Esophagus mucosa (tissue), 1 donor: ENCODE results near the gene IL17B. TPM values are rescaled to one million over a fixed set of nuclear protein-coding genes. Genes with fewer than 3 reads are reported as not detected.

Experiments
- ATAC-seq: fragments of 200-7000 bp; cut with Tn5 transposase; one replicate; pipeline ENCODE4 v1.9.1; 2020
- total RNA-seq: library from RNA; stranded (reverse); gene quantifications from one replicate; pipeline ENCODE4 v1.2.4, GENCODE V29; 2023
- donor health status: DM: yes; HTN: yes; CAD: no.

IL17B gene
- total RNA-seq, 1 donor from 2014 or later, result 0.28 TPM

DNA sequence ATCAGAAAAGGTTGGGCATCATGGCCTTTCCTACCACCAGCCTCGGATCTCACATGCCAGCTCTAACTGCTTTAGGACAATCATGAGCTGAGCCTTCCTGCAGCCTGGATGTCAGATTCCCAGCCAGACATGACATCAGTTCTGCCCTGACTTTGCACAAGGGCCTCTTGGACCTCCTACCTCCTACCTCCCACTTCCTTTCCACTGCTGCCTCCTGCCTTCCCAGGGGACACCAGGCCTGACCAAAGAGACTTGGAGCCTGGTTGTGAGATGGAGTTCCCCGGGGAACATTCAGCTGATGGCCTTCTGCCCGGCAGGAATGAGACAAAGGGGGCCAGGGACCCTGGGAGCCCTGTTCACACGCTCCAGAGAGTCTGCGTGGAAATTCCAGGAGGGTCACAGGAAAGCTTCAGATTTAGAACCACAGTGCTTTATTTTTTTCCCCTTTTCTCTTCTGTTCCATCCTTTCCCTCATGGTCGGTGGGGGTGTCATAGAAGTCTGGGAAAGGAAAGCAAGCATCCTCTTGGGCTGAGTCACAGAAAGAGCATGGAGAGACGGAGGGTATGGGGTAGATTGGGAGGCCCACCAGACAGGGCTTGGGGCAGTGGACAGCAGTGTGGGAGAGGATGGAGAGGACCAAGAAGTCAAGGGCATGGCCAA, 35.4 kb upstream of the IL17B start:
- no peak for ATAC-seq

DNA sequence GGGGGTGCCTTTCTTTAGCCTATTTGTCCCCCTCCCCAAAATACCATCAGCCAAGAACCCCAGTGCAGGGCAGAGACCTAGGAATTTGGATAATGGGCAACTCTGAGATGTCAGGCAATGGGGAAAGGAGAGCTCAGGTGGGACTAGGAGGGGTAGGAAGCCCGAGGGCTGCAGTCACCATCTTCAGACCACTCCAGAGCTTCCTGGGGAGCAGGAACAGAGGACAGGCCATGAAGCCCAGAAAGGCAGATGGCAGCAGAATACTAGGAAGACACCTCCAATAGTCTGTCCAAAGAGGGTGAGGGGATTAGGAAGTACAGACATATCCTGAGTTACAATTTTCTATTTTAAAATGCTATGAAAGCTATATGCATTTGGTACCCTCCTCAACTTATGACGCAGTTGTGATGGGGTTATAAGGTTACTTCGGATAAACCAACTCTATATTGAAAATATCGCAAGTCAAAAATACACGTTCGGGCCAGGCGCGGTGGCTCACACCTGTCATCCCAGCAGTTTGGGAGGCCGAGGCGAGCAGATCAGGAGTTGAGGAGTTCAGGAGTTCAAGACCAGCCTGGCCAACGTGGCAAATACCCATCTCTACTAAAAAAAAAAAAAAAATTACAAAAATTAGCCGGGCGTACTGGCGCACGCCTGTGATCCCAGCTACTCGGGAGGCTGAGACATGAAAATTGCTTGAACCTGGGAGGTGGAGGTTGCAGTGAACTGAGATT, 34.6 kb upstream of the IL17B start:
- no peak for ATAC-seq

DNA sequence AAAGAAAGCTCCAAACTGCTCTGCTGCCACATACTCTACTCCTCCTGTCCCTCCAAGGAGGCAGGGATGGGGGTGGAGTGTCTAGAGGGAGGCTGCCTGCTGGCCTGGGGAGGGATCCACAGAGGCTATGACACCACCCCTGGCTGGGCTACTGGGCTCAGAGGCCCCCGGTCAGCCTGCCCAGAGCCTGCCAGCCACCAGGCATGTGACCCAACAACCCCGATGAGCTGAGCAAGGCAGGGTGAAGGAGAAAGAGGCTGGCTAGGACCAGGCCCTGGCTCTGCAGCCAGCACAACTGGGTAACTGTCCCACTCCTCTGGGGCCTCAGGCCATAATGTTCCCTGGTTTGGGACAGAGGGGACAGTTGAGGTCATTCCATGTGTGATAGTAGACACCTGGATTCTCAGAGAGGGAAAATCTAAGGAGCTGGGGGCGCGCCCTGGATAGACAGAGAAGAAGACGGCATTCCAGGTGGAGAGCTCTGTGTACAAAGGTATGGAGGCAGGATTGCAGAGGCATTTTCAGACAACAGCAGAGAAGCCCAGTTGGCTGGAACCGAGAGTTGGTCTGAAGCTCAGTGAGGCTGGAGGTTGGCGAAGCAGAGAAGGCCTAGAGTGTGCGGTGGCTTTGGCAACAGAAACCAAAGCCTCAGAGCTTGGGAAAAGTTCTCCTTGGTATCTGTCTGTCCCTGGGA, 33.8 kb upstream of the IL17B start:
- ATAC-seq, result peak; percentile 31

DNA sequence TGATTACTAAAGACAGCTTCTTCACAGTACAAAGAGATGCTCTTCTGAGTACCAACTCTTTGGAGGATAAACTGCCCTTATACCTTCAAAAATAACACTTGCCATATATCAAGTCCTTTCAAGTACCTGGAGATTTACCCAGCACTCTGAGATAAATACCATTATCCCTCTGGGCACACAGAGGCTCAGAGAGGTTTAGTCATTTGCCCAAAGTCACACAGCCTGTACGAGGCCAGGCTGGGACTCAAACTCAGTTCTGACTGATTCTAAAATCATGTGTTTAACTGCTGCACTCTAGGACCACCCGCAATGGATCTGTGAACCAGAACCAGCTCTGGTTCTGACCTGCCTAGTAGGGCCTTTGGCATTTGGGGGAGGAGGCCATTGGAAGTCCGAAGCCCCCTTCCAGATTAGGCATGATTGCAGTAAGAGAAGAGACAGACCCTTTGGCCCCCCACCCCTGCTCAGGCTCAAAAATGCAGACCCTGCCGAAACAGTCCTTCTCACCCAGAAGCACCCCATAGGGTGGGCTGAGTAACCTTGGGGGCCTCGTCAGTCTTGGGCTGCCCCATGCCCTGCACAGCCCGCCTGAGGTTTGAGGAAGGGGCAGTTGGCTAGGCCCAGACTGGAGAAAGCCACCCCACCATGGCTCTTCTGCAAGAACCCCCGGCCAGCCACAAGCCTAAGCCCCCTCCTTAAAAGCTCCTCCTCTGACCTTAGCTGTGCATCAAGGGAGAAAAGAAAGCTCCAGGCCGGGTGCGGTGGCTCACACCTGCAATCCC, 32.8 kb upstream of the IL17B start:
- ATAC-seq, result no peak

DNA sequence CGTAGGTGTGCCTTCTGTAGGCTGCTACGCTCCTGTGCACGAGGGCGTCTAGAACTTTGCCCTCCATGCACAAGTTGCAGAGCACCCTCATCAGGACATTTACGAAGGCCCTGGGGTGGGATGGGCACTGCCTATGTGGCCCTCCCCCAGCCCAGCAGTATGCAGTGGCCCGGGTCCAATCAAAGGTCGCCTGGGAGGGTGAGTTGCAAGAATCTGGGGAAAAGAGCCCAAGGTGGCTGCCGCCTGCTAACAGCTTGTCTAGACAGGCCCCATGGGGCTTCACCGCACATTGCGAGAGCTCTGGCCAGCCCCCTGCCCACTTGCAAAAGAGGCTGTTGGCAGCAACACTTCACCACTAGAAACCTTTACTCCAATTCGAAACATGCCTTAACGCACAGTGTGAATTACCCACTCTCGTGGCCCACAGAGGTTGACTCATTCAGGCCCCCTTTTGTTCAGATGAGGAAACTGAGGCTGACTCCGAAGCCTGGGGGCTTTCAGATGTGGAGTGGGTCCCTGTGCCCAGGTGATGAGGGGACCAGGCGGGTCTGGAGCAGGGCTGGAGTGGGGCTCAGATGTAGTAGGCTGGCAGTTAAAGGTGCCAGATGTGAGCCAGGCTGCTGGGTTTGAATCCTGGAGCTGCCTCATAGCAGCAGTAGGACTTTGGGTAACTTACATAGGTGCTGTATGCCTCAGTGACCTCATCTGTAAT, 31.8 kb upstream of the IL17B start:
- no peak for ATAC-seq

DNA sequence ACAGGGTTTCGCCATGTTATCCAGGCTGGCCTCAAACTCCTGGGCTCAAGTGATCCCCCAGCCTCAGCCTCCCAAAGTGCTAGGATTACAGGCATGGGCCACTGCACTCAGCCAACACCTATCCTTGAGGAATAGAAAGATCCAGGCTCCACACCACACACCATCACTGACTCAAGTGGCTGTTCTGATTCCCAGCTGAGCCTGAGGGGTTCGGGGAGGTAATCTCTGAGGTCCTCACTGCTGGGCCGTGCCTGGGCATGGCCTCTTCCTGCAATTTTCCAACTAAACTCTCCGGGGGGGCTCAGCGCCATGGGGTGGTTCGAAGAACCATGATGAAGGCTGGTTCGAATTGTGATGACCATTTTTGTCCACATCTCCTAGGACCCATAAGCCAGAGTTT, 31.0 kb upstream of the IL17B start:
- no peak for ATAC-seq

DNA sequence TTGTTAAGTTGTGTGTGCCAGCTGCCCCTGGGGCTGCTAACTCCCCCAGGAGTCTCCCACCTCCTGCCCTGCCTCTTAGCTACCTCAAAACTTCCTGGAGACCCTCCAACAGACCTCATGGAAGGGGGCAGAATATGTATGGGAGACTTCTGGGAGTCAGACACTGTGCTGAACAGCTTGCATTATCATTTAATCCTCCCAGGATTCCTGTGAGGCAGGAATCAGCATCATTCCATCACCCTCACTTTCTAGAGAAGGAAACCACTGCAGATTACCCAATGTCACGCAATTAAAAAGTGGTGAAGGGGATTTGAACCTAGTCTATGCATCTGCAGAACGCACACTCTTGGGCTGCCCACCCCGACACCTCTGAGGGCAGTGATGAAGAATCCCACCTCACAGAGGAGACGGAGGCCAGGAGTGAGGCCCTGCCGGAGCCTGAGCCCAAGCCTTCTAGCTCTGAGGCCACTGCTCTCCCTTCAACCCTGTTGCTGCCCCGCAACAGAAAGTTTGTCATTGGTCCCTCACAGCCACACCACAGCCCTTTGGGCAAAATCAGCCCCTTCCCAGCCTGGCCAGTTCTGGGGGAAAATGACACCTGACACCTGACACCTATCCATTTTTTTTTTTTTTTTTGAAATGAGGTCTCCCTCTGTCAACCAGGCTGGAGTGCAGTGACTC, 30.3 kb upstream of the IL17B start:
- ATAC-seq, result no peak

DNA sequence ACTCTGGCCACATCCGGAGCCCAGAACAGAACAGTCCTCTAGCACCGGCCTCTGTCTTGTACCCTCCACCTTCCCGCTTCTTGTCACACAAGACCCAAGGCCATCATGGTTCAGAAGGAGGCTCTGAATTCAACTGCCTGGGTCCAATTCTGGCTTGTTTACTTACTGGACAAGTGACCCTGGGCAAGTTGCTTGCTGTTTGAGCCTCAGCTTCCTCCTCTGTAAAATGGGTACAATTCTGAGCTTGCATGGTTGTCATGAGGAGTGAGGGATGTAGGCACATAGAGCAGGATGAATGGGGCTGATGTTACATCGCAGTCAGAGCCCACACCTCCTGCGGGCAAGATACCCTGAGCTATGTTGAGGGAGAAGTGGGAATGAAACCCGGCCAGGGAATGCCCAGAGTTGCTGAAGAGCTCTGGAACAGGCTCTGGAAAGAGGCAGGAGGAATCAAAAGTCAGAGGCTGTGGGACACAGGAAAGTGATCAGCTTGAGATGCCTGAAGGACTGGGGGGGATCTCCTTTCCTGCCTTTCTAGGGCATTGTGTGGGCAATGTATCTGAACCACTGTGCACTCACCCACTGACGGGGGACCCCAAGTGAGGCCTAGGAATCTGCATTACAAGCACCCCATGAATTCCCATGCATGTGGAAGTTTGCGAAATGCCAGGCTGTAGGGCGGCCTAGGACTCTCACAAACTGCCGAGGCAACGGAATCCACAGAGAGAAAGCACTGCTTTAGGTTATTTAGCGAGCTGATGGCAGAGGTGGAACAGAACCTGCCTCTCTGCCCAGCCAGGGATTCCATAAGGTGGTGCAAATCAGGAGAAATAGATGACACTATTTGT, 29.4 kb upstream of the IL17B start:
- ATAC-seq, result no peak

DNA sequence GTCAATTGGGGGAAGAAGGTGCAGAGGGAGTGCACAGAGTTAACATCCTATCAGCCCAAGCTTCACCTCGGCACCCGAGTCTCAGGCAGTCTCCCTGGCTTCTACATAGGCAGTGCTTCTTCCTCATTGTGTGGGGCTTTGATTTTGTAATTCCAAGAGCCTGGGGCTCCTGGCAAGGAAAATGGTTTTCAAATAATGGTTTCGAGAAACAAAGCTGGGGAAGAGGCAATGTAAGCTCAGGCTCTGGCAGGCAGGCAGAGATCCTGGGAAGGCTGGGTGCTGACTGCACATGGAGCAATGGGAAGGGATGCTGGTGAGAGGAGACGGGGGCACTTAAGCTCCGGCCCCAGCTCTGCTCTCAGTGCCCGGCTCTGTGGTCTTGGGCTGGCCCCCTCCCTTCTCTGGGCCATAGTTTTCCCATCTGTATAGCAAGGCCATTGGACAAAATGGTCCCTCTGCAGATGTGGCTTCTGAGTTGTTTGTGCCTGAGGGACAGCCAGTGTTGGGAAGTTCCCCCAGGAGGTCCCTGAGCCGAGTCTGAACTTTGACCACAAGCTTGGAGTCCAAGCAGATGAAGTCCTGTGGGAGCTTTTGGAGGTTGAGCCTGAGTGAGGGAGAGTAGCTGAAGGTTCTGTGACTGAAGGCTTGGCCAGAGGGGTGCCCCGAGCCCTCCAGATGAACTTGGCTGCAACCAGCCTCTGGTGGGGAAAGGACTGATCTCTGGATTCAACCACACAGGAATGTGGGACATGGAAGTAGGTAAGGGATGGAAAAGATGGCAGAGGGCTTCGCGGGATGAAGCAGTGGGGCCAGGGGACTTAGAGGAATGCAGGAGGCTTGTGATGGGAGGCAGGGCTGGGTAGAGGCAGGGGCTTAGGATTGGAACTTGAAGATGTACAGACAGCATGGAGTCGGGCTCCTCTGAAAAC, 28.5 kb upstream of the IL17B start:
- ATAC-seq, result no peak

DNA sequence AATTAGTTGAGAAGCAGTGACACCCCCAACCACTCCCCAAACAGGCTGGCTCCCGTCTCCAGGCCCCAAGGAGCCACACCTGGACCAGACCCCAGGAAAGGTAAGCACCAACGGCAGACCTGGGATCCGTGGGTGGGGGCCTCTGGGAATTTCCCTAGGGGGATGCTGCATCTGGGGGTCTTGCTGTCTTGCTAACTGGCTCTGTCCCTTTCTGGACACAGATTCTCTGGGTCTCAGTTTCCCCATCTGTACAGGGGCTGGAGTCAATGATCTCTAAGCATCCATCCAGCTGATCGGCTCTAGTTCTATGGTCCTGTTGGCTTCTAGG, 27.9 kb upstream of the IL17B start:
- ATAC-seq, result no peak

DNA sequence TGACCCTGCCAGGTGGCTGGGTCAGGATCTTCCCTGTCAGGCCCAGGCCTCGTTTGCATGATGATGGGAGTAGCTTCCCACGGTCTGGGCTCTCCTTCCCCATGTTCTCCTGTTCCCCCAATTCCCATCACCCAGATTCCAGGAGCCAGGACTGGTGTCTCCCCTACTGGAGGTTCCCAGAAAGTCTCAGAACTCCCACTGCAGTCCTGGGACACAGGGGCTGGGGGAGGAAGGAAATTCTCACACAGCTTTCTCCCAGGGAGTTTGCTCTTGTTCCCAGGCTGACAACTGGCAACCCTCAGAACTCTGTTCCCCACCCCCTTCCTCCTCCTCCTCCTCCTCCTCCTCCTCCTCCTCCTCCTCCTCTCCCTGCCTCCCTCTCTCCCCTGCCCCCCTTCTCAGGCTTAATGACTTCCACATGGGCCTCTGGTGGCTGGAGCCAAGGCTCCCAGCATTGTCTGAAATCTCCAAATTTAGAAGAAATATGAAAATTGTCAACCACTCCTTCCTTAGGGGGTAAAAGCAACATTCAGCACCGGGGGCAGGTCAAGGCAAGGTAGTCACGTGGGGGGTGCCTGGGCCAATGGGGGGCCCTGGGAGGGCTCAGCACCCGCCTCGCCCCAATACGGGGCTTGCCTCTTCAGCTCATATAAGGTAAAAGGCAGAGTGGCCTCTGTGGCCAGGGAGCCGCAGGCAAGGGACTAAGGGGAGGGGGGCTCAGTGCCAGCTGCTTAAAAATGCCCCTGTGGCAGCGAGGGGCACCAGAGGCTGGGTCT, 27.3 kb upstream of the IL17B start:
- ATAC-seq, result peak; percentile 30

DNA sequence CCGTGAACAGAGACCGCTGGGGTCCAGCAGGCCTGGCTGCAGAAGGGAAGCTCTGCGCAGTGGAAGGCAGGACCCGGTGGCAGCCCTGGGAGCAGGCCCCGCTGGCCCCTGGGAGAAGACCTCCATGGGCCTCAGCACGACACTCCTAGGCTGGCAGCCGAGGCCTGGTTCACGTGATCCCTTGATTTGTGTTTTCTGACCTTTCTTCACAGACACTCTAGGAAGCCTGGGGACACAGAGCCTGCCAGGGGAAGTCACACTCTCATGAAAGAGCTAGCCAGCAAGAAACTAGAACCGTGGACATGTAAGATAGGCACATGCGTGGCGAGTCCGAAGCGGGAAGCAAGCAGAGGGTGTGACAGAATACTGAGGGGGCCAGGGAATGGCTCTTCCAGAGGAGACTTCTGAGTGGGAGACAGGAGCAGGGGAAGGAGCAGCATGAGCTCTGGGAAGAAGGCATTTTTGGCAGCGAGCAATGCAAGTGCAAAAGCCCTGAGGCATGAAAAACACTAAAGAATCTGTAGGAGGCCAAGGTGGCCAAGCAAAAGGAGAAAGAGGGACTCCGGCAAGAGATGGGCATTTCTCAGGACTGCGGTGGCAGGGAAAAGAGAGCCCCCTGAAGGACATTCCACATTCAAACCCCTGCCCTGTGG, 26.6 kb upstream of the IL17B start:
- no peak for ATAC-seq

DNA sequence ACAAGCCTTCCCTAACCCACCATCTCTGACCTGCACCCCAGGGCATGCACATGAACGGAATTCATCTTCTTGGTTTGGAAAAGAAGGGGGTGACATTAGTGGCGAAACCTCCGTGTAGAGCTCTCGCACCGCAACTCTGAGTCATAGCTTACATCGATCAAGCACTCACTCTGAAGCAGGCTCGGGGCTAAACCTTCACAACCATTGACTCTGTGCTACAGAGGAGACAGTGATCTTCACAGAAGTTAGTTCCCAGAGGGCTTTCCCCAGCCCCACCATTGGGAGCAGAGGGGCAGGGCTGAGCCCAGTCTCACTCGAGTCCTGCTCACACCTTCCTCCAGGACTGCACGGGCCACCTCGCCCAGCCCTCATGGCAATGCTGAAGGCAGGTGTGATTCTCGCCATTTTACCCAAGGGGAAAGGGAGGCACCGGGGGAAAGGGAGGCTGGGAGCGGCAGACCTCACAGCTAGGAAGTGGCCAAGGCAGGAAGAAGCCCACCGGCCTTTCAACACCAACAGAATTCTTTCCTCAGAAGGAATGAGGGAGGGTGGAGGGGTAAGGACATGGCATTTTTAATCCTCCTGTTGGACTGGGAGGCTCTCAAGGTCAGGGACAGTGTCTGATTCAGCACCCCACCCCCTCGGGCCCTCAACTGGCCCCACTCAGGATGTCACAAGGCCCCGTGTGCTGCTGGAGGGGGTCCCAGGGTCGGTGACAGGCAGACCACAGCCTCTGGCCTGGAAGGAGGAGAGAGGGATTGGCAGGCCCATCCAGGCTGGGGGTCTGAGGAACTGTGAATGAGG, 25.9 kb upstream of the IL17B start:
- peak; percentile 4 for ATAC-seq

DNA sequence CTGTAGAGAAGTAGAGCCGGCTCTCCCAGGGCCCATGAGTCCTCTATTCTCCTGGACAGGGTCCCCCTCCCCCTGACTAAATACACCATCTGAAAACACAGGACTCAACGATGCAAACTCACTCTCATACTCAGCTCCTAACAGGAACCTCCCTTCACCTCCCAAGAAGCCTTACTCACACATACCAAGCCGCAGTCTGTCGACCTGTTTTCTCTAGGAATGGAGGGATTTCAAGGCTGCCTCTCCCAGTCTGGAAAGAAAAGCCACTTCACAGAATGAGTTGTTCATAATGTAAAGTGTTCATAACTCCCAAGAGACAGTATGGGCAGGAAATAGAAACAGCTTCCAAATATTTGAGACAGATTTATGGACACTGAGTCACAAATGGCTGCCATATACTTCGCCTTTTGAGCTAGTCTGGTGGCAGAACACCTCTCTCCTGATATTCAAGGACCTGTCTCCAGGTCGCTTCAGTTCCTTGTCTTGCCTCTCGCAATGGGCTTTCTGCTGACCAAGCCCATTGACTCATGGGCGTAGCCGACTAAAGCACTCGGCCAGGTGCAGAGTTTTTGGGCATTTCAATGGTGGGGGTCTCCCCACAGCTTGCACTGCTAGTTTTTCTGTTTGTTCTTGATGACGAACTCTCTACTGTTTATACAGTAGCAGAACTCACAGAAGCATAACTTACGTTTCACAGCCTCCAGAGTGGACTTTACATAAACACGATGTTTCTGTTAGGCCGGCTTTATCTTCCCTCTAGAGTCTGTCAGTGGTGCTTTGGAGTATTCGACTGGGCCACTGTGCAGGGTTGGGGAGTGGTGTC, 25.0 kb upstream of the IL17B start:
- ATAC-seq, result no peak

DNA sequence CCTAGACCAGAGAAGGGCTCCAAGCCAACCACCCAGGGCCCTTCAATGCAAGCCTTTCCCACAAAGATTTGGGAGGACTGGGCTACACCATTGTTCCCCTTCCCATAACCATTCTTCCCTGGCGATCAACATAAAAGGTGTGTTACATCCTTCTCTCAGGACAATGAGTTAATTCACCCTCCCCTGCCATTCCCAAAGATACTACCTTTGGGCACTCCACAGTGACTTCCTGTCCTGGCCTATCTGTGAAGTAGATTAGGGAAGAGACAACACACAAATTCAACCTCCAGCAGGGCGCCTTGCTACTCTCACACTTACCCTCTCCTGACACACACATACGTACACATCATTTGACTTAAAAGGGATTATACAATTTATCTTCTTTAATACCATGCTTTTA, 23.2 kb upstream of the IL17B start:
- ATAC-seq, result no peak

DNA sequence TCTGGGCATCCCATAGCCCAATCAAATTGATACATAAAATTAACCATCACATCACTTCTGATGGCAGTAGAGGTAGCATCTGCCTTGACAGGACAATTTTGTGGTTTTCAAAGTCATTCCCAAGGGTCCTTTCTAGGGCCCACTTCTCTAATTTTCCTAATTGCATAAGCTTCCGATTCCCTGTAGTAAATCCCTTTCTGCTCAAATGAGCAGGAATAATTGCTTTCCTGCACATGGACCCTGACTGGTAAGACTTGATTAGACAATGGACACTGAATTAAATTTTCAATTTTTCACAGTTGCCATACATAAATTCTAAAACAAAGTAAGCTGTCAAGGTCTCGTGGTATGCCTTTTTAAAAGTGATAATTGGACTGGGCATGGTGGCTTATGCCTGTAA, 22.0 kb upstream of the IL17B start:
- ATAC-seq, result no peak

DNA sequence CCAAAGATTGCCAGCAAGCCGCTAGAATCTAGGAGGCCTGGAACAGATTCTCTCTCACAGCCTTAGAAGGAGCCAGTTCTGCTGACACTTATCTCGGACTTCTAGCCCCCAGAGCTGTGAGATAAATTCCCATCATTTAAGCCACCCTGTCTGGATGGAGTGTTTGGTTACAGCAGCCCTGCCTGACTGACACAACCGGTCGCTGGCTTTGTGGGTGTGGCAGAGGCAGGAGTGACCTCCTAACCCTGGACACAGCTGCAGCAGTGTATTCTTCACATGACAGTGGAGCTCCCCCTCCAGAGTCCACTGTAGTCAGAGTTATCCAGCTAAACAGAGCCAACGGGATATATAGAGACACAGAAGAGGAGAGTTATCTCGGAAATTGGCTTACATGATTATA, 21.2 kb upstream of the IL17B start:
- ATAC-seq, result peak; percentile 66
